GM19328 (cell line): ENCODE measurements around the gene ISM1.

Source experiments
- ATAC-seq: cut with Tn5 transposase; IDR thresholded peaks from one replicate; pipeline ENCODE4 v1.9.1; 2021; ENCODE audit warnings: mild to moderate bottlenecking, moderate library complexity; ENCODE audit not compliant: unreplicated experiment

The ISM1 gene

GRCh38 chr20:13340088-13340487 is 119.0 kb downstream of the ISM1 start:
- ATAC-seq: no peak

GRCh38 chr20:13341737-13342393 is 120.8 kb downstream of the ISM1 start:
- ATAC-seq: no peak

GRCh38 chr20:13342469-13343242 is 121.6 kb downstream of the ISM1 start:
- no peak for ATAC-seq

- no peak for ATAC-seq
Observed at GRCh38 chr20:13344671-13345070, 123.6 kb downstream of the ISM1 start.

- ATAC-seq: no peak
Observed at GRCh38 chr20:13348311-13349234, 127.5 kb downstream of the ISM1 start.

GRCh38 chr20:13349235-13349604 is 128.1 kb downstream of the ISM1 start:
- no peak for ATAC-seq
